Suprapubic skin (tissue), 4 donors: ENCODE measurements around the gene STH. TPM values are rescaled to one million over a fixed set of nuclear protein-coding genes. Genes with fewer than 3 reads are reported as not detected.
"Not testable (repeated sequence)": the region's sequence is repeated elsewhere in the genome, so short reads cannot be mapped to it uniquely, and the experiment has no call there.

ENCODE experiments used
- DNase-seq, 2 donors: peaks; one replicate each; pipeline ENCODE4 v3.0.0-alpha.2; 2019; ENCODE audit warnings: low spot score in 2 of 2
- H3K27ac ChIP-seq: fragments of 200-600 bp; sonication (generic); one replicate; pipeline ENCODE4 v1.5.1; 2019
- H3K27me3 ChIP-seq: fragments of 200-600 bp; sonication (generic); one replicate; pipeline ENCODE4 v1.5.1; 2019
- H3K36me3 ChIP-seq: fragments of 200-600 bp; sonication (generic); one replicate; pipeline ENCODE4 v1.5.1; 2019
- H3K4me1 ChIP-seq: fragments of 200-600 bp; sonication (generic); one replicate; pipeline ENCODE4 v1.5.1; 2019
- H3K4me3 ChIP-seq: fragments of 200-600 bp; sonication (generic); one replicate; pipeline ENCODE4 v1.5.1; 2019; ENCODE audit warnings: mild to moderate bottlenecking
- H3K9me3 ChIP-seq: fragments of 200-600 bp; sonication (generic); one replicate; pipeline ENCODE4 v1.5.1; 2019
- CTCF ChIP-seq, 2 donors: fragments of 200-600 bp in 1 of 2; fragments of 450-650 bp in 1 of 2; sonication (generic) in 1 of 2; IDR thresholded peaks; one replicate each; pipeline ENCODE4 v1.5.1; 2016 to 2019; ENCODE audit warnings: antibody characterized with exemption in 2 of 2, mild to moderate bottlenecking in 1 of 2, moderate library complexity in 1 of 2
- EP300 ChIP-seq: sonication (generic); formaldehyde crosslinking; IDR thresholded peaks from one replicate; pipeline ENCODE4 v1.6.1; 2017; ENCODE audit warnings: antibody characterized with exemption
- POLR2A ChIP-seq, 2 donors: fragments of 450-650 bp; IDR thresholded peaks; one replicate each; pipeline ENCODE4 v1.6.1; 2017; ENCODE audit warnings: antibody characterized with exemption in 2 of 2, mild to moderate bottlenecking in 2 of 2, moderate library complexity in 2 of 2
- POLR2AphosphoS5 ChIP-seq, 3 donors: sonication (generic); formaldehyde crosslinking; IDR thresholded peaks; one replicate each; pipeline ENCODE4 v1.6.1; 2017; ENCODE audit warnings: antibody characterized with exemption in 3 of 3
- WGBS: methylation state at CpG from one replicate; pipeline ENCODE4 v1.1.5; 2018; 5-methylcytosine and 5-hydroxymethylcytosine counted together
- total RNA-seq, 4 donors: library from RNA; depleted of rRNA; stranded (reverse); fragments of >200 nt; gene quantifications; one replicate each; pipeline ENCODE4 v1.1.0, GENCODE V29; 2016

STH gene
- total RNA-seq, 4 donors from 2014 or later = not detected

- WGBS = 21% methylated on average over 6 of the region's 6 CpGs
- Histone ChIP-seq H3K9me3 (no peaks in the 10 kb centered on the region), H3K27me3 (no peaks in the 10 kb centered on the region), H3K27ac (no peak overlapping the region), H3K36me3 (no peaks in the 10 kb centered on the region), H3K4me1 (peaks cover 9% of the 10 kb centered on the region), H3K4me3 (no peak overlapping the region)
- no peak for DNase-seq
- TF ChIP-seq POLR2A (IDR thresholded peaks at IDR 0.05) (no peak), CTCF (IDR thresholded peaks at IDR 0.05) (no peak)
Observed at GRCh38 chr17:46003907-46004748, 5.1 kb downstream of the STH start.

GRCh38 chr17:46006082-46006481 is 7.0 kb downstream of the STH start:
- 97% methylated on average over 1 of the region's 1 CpG for WGBS
- not testable (repeated sequence) for H3K27ac ChIP-seq, H3K4me3 ChIP-seq, DNase-seq, H3K4me1 ChIP-seq, H3K36me3 ChIP-seq, H3K9me3 ChIP-seq, H3K27me3 ChIP-seq

GRCh38 chr17:46007461-46007965 is 8.5 kb downstream of the STH start:
- TF ChIP-seq CTCF (IDR thresholded peaks at IDR 0.05) = no peak
- no peak for TF ChIP-seq POLR2AphosphoS5 (IDR thresholded peaks at IDR 0.05)
- no peak for TF ChIP-seq POLR2A (IDR thresholded peaks at IDR 0.05)
- no peak for TF ChIP-seq EP300
- DNase-seq = no peak
- Histone ChIP-seq H3K36me3 (no peaks in the 10 kb centered on the region), H3K4me3 (no peak overlapping the region), H3K4me1 (peaks cover 9% of the 10 kb centered on the region), H3K27ac (no peak overlapping the region), H3K9me3 (no peaks in the 10 kb centered on the region), H3K27me3 (no peaks in the 10 kb centered on the region)
- 74% methylated on average over 2 of the region's 2 CpGs for WGBS

- no peaks in the 10 kb centered on the region for H3K9me3 ChIP-seq
- TF ChIP-seq POLR2AphosphoS5 (IDR thresholded peaks at IDR 0.05) (no peak), EP300 (no peak), CTCF (IDR thresholded peaks at IDR 0.05) (no peak), POLR2A (IDR thresholded peaks at IDR 0.05) (no peak)
- no peak for DNase-seq
- H3K4me3 ChIP-seq = no peak overlapping the region
- peaks cover 9% of the 10 kb centered on the region for H3K4me1 ChIP-seq
- H3K27me3 ChIP-seq = no peaks in the 10 kb centered on the region
- 91% methylated on average over 9 of the region's 9 CpGs for WGBS
- H3K36me3 ChIP-seq = no peaks in the 10 kb centered on the region
- no peak overlapping the region for H3K27ac ChIP-seq
Observed at GRCh38 chr17:46008591-46008990, 9.5 kb downstream of the STH start.

- Histone ChIP-seq H3K9me3 (no peaks in the 10 kb centered on the region), H3K4me1 (peaks cover 11% of the 10 kb centered on the region), H3K36me3 (no peaks in the 10 kb centered on the region), H3K27me3 (no peaks in the 10 kb centered on the region), H3K27ac (no peak overlapping the region), H3K4me3 (no peak overlapping the region)
- no peak for DNase-seq
- 82% methylated on average over 30 of the region's 33 CpGs for WGBS
- no peak for TF ChIP-seq POLR2A (IDR thresholded peaks at IDR 0.05)
- TF ChIP-seq CTCF (IDR thresholded peaks at IDR 0.05) = no peak
- no peak for TF ChIP-seq EP300
- TF ChIP-seq POLR2AphosphoS5 (IDR thresholded peaks at IDR 0.05) = no peak
Observed at GRCh38 chr17:46009681-46010596, 10.9 kb downstream of the STH start.
